ENCODE results near the gene CD93. TPM values are rescaled to one million over a fixed set of nuclear protein-coding genes. Genes with fewer than 3 reads are reported as not detected.
A peak's percentile ranks its signal among the peaks of the same experiment; 100 is the strongest.

CD93 gene
- total RNA-seq, 1 donor from 2014 or later = not detected

DNA sequence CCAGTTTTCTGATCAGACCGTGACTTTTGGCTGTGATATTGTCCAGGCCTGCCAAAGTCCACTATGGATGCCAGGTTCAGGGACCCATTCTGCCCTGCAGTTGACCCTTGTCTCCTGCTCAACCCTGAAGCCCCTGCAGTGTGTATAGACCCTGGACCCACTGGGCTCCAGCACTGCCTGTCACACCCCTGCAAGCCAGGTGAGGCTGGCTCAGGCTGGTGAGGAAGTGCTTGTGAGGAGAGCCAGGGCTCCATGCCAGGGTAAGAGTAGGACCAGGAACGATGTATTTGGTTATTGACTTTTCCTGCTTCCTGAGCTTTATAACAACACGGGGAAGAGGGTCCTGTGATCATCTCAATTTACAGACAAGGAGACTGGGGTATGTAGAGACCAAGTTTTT lies 19.1 kb upstream of the CD93 start:
- no peak overlapping the region for H3K27ac Mint-ChIP-seq
- H3K4me1 Mint-ChIP-seq = peaks cover 6% of the 10 kb centered on the region
- DNase-seq (ENCODE audit: low spot score) = no peak

DNA sequence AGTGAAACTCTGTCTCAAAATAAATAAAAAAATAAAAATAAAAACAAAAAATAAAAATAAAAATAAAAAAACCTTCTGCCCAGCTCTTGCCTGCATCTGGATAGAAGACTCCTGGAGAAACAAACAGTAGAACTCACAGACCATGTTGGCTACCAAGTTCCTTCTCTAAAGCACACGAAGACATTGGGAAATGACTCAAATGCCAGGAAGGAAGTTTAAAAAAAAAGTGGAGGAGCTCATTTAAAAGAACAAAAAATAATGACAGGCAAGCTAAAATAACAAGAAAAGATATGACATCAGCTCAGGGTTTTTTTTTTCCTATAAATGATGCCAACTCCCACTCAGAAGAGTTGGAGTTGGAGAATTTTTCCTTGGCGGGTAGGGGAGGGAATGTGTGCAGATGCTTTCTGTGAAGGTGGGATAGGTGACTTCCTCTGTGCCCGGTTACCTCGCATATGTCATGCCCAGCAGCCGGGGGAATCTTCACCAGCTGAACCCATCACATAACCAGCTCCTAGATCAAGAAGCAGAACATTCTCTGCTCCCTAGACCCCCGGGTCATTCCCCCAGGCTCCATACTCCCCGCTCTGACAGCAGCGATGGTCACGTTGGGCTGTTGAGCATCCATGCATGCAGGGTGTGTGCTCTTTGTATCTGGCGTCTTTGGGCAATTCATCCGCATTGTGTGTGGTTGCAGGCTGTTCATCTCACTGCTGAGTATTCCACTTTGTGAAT lies 17.3 kb upstream of the CD93 start:
- DNase-seq (ENCODE audit: low spot score) = no peak
- Mint-ChIP-seq H3K36me3 (no peaks in the 10 kb centered on the region), H3K9me3 (peaks cover 2% of the 10 kb centered on the region), H3K27me3 (ENCODE audit: insufficient read depth, low read depth) (peaks cover 4% of the 10 kb centered on the region), H3K27ac (peak overlapping the region; percentile 5), H3K4me3 (no peak overlapping the region), H3K4me1 (peaks cover 13% of the 10 kb centered on the region)
- Histone ChIP-seq H3K4me2 (no peak overlapping the region), H3F3A (ENCODE audit: low read depth) (no peaks in the 10 kb centered on the region), H4K20me1 (ENCODE audit: low read depth) (no peaks in the 10 kb centered on the region), H2AFZ (replicated peaks) (no peak overlapping the region), H3K27ac (no peak overlapping the region), H3K9me3 (ENCODE audit: low read depth) (no peaks in the 10 kb centered on the region), H3K4me3 (no peak overlapping the region), H3K9ac (no peak overlapping the region), H3K79me2 (ENCODE audit: low read depth) (no peaks in the 10 kb centered on the region), H3K27me3 (no peaks in the 10 kb centered on the region), H3K36me3 (no peaks in the 10 kb centered on the region), H3K4me1 (no peaks in the 10 kb centered on the region)
- TF ChIP-seq EZH2 (IDR thresholded peaks at IDR 0.05) = no peak
- no peak for TF ChIP-seq EZH2phosphoT487 (IDR thresholded peaks at IDR 0.05)
- TF ChIP-seq, protein P1, sequence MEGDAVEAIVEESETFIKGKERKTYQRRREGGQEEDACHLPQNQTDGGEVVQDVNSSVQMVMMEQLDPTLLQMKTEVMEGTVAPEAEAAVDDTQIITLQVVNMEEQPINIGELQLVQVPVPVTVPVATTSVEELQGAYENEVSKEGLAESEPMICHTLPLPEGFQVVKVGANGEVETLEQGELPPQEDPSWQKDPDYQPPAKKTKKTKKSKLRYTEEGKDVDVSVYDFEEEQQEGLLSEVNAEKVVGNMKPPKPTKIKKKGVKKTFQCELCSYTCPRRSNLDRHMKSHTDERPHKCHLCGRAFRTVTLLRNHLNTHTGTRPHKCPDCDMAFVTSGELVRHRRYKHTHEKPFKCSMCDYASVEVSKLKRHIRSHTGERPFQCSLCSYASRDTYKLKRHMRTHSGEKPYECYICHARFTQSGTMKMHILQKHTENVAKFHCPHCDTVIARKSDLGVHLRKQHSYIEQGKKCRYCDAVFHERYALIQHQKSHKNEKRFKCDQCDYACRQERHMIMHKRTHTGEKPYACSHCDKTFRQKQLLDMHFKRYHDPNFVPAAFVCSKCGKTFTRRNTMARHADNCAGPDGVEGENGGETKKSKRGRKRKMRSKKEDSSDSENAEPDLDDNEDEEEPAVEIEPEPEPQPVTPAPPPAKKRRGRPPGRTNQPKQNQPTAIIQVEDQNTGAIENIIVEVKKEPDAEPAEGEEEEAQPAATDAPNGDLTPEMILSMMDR (IDR thresholded peaks at IDR 0.05) = no peak

More for the DNA sequence above, 19.1 kb upstream of the CD93 start:
- Histone ChIP-seq H3K27me3 (no peaks in the 10 kb centered on the region), H3K79me2 (ENCODE audit: low read depth) (no peaks in the 10 kb centered on the region), H3K36me3 (no peaks in the 10 kb centered on the region), H3K4me3 (no peak overlapping the region), H3K4me1 (no peaks in the 10 kb centered on the region), H3F3A (ENCODE audit: low read depth) (no peaks in the 10 kb centered on the region), H3K9me3 (ENCODE audit: low read depth) (no peaks in the 10 kb centered on the region), H3K9ac (no peak overlapping the region), H4K20me1 (ENCODE audit: low read depth) (no peaks in the 10 kb centered on the region), H2AFZ (replicated peaks) (no peak overlapping the region), H3K27ac (no peak overlapping the region), H3K4me2 (no peak overlapping the region)
- Mint-ChIP-seq H3K27me3 (ENCODE audit: insufficient read depth, low read depth) (peaks cover 2% of the 10 kb centered on the region), H3K4me3 (no peak overlapping the region), H3K36me3 (no peaks in the 10 kb centered on the region), H3K9me3 (peaks cover 2% of the 10 kb centered on the region)
- TF ChIP-seq EZH2 (IDR thresholded peaks at IDR 0.05) = no peak
- TF ChIP-seq, protein P1 (IDR thresholded peaks at IDR 0.05) = no peak
- TF ChIP-seq EZH2phosphoT487 (IDR thresholded peaks at IDR 0.05) = no peak

DNA sequence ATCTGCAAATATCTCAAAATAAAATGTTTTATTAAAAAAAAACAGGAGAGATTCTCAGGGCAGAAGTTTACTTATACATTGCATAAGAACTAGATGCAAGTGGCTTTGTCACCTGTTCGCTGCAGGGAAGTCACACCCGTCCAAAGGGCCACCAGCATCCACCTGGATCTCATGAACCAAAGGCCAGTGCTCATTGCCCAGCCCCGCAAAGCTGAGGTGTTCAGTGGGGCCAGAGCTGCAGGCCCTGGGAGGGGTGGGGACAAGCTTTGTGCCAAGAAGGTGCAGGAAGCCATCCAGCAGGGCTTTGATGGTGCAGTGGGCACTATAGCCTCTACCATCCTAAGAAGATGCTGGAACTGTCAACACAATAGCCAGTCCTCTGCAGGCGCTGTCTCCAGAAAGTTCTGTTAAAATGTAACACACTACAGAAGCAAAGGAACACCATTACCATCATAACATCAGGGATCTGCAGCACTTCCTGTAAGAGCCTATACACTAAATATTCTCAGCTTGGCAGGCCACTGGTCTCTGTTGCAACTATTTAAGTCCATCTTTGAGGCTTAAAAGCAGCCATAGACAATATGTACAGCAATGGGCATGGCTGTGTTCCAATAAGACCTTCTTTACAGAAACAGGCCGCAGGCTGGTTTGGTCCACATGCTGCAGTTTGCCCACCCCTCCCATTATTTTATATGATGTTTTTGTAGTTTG lies 15.7 kb upstream of the CD93 start:
- Histone ChIP-seq H3K4me2 (no peak overlapping the region), H2AFZ (replicated peaks) (no peak overlapping the region), H4K20me1 (ENCODE audit: low read depth) (no peaks in the 10 kb centered on the region), H3K9ac (no peak overlapping the region), H3K79me2 (ENCODE audit: low read depth) (no peaks in the 10 kb centered on the region), H3K4me3 (no peak overlapping the region), H3K27me3 (no peaks in the 10 kb centered on the region), H3F3A (ENCODE audit: low read depth) (no peaks in the 10 kb centered on the region), H3K27ac (no peak overlapping the region), H3K4me1 (no peaks in the 10 kb centered on the region), H3K36me3 (no peaks in the 10 kb centered on the region), H3K9me3 (ENCODE audit: low read depth) (no peaks in the 10 kb centered on the region)
- DNase-seq (ENCODE audit: low spot score) = no peak
- Mint-ChIP-seq H3K36me3 (no peaks in the 10 kb centered on the region), H3K4me1 (peaks cover 23% of the 10 kb centered on the region), H3K9me3 (peaks cover 2% of the 10 kb centered on the region), H3K27me3 (ENCODE audit: insufficient read depth, low read depth) (peaks cover 8% of the 10 kb centered on the region), H3K4me3 (no peak overlapping the region), H3K27ac (no peak overlapping the region)
- TF ChIP-seq, protein P1 (IDR thresholded peaks at IDR 0.05) = no peak
- TF ChIP-seq EZH2phosphoT487 (IDR thresholded peaks at IDR 0.05) = no peak
- TF ChIP-seq EZH2 (IDR thresholded peaks at IDR 0.05) = no peak
